BE2C (cell line): ENCODE results near the gene ABCC9.

Experiments
- DNase-seq: peaks from one replicate; pipeline ENCODE4 v3.0.0-alpha.2; 2020
- H3K27me3 ChIP-seq: fragments of 250-450 bp; sonication (Bioruptor Pico); 2 replicates; pipeline ENCODE4 v1.5.1; 2020; ENCODE audit warnings: mild to moderate bottlenecking
- H3K36me3 ChIP-seq: fragments of 250-450 bp; sonication (Bioruptor Pico); 2 replicates; pipeline ENCODE4 v1.5.1; 2020; ENCODE audit warnings: mild to moderate bottlenecking
- H3K4me1 ChIP-seq: fragments of 250-450 bp; sonication (Bioruptor Pico); 2 replicates; pipeline ENCODE4 v1.5.1; 2020
- H3K4me3 ChIP-seq: 2 replicates; pipeline ENCODE4 v1.5.1; 2011; ENCODE audit warnings: low read depth, low read length
- H3K9me3 ChIP-seq: fragments of 250-450 bp; sonication (Bioruptor Pico); 2 replicates; pipeline ENCODE4 v1.5.1; 2020
- TF ChIP-seq, protein P1 (sequence below): IDR thresholded peaks from 2 replicates; pipeline ENCODE4 v1.5.1; 2012; ENCODE audit warnings: mild to moderate bottlenecking, low read depth, low read length

ABCC9 gene

DNA sequence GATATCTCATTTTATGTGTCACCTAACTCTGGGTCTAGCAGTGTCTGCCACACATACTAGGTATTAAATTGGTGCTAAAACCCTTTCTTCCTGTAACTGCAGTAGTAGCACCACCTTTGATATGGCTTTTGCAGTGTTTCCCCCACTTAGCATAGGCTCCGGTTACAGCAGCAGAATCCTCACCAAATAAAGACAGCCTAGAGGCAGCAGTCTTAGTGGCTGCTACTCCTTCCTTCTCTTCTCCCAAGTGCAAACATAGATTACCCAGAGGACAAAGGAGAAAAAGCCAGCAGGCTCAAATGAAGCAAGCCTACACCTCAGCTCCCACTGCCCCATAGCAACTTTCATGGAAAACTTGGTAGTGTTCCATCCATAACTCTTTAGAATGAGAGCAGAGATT, 30.1 kb upstream of the ABCC9 start:
- Histone ChIP-seq H3K27me3 (no peaks in the 10 kb centered on the region), H3K9me3 (no peaks in the 10 kb centered on the region), H3K4me1 (no peaks in the 10 kb centered on the region), H3K36me3 (no peaks in the 10 kb centered on the region), H3K4me3 (no peak overlapping the region)
- TF ChIP-seq, protein P1, sequence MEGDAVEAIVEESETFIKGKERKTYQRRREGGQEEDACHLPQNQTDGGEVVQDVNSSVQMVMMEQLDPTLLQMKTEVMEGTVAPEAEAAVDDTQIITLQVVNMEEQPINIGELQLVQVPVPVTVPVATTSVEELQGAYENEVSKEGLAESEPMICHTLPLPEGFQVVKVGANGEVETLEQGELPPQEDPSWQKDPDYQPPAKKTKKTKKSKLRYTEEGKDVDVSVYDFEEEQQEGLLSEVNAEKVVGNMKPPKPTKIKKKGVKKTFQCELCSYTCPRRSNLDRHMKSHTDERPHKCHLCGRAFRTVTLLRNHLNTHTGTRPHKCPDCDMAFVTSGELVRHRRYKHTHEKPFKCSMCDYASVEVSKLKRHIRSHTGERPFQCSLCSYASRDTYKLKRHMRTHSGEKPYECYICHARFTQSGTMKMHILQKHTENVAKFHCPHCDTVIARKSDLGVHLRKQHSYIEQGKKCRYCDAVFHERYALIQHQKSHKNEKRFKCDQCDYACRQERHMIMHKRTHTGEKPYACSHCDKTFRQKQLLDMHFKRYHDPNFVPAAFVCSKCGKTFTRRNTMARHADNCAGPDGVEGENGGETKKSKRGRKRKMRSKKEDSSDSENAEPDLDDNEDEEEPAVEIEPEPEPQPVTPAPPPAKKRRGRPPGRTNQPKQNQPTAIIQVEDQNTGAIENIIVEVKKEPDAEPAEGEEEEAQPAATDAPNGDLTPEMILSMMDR, result no peak
- DNase-seq, result no peak

- Histone ChIP-seq H3K36me3 (no peaks in the 10 kb centered on the region), H3K27me3 (no peaks in the 10 kb centered on the region), H3K4me1 (no peaks in the 10 kb centered on the region; the same call in 1 of the 2 replicates), H3K9me3 (no peaks in the 10 kb centered on the region), H3K4me3 (no peak overlapping the region)
- DNase-seq, result no peak
- TF ChIP-seq, protein P1, result peak; percentile 21
These were observed 21.6 kb upstream of the ABCC9 start for GRCh38 chr12:21962821-21963220.

DNA sequence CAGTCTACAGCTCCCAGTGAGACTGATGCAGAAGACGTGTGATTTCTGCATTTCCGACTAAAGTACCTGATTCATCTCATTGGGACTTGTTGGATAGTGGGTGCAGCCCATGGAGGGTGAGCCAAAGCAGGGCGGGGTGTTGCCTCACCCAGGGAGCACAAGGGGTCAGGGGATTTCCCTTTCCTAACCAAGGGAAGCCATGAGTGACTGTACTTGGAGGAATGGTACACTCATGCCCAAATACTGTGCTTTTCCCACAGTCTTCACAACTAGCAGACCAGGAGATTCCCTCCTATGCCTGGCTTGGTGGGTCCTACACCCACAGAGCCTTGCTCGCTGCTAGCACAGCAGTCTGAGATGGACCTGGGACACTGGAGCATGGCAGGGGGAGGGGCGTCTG, 21.0 kb upstream of the ABCC9 start:
- no peak overlapping the region for H3K4me3 ChIP-seq
- H3K36me3 ChIP-seq, result no peaks in the 10 kb centered on the region
- TF ChIP-seq, protein P1, result no peak

GRCh38 chr12:21950649-21951048, 9.4 kb upstream of the ABCC9 start:
- DNase-seq, result no peak
- no peak overlapping the region for H3K4me3 ChIP-seq
- no peaks in the 10 kb centered on the region for H3K36me3 ChIP-seq
- TF ChIP-seq, protein P1, result no peak
- H3K27me3 ChIP-seq, result no peaks in the 10 kb centered on the region
- H3K4me1 ChIP-seq, result no peaks in the 10 kb centered on the region
- no peaks in the 10 kb centered on the region for H3K9me3 ChIP-seq

More for the DNA sequence above, 21.0 kb upstream of the ABCC9 start:
- DNase-seq, result no peak
- no peaks in the 10 kb centered on the region; the same call in 1 of the 2 replicates for H3K4me1 ChIP-seq
- no peaks in the 10 kb centered on the region for H3K27me3 ChIP-seq
- no peaks in the 10 kb centered on the region for H3K9me3 ChIP-seq

- Histone ChIP-seq H3K36me3 (no peaks in the 10 kb centered on the region), H3K4me3 (no peak overlapping the region), H3K4me1 (no peaks in the 10 kb centered on the region), H3K27me3 (no peaks in the 10 kb centered on the region), H3K9me3 (no peaks in the 10 kb centered on the region)
- DNase-seq, result no peak
- TF ChIP-seq, protein P1, result no peak
These were observed 7.8 kb upstream of the ABCC9 start for GRCh38 chr12:21949036-21949435.

GRCh38 chr12:21946983-21947382, 5.8 kb upstream of the ABCC9 start:
- Histone ChIP-seq H3K4me3 (no peak overlapping the region), H3K4me1 (no peaks in the 10 kb centered on the region), H3K36me3 (no peaks in the 10 kb centered on the region), H3K27me3 (no peaks in the 10 kb centered on the region), H3K9me3 (no peaks in the 10 kb centered on the region)
- no peak for DNase-seq
- TF ChIP-seq, protein P1, result no peak
